ENCODE measurements around the gene FAM83C. TPM values are rescaled to one million over a fixed set of nuclear protein-coding genes. Genes with fewer than 3 reads are reported as not detected.
"Not testable (repeated sequence)": the region's sequence is repeated elsewhere in the genome, so short reads cannot be mapped to it uniquely, and the experiment has no call there.

FAM83C gene
- polyA plus RNA-seq, 1 donor = not detected

DNA sequence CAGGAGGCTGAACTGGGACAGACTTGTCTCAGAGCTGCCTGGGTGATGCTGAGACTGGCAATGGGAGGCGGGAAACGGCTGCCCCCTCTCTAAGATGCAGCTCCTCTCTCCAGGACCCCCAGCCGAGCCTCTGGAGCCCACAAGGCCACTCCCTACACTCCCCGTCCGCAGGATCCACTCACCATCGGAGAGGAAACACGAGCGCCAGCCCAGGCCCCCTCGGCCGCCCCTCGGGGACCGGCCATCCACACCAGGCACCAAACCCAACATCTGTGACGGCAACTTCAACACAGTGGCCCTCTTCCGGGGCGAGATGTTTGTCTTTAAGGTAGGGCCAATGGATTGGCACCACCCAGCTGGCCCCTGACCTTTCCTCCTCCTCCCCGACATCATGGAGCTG, 25.1 kb downstream of the FAM83C start:
- no peak for DNase-seq (ENCODE audit: low read depth)

DNA sequence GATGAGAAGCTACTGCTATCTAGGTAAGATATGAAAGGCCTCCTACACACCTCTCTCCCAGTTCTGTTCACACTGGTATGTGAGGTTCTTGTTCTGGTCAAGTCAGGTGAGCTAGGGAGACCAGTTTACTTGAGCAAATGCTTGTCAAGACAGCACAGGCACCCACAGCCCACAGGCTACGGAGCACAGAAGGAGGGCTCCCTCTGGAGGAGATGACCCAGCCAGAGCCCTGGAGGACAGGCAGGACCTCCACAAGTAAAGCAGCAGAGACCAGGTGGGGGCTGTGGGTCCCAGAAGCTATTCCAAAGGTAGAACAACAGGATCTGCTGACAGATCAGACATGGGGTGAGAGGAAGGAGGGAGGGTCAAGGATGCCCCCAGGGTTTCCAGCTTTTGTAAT, 27.5 kb downstream of the FAM83C start:
- DNase-seq (ENCODE audit: low read depth) = no peak

DNA sequence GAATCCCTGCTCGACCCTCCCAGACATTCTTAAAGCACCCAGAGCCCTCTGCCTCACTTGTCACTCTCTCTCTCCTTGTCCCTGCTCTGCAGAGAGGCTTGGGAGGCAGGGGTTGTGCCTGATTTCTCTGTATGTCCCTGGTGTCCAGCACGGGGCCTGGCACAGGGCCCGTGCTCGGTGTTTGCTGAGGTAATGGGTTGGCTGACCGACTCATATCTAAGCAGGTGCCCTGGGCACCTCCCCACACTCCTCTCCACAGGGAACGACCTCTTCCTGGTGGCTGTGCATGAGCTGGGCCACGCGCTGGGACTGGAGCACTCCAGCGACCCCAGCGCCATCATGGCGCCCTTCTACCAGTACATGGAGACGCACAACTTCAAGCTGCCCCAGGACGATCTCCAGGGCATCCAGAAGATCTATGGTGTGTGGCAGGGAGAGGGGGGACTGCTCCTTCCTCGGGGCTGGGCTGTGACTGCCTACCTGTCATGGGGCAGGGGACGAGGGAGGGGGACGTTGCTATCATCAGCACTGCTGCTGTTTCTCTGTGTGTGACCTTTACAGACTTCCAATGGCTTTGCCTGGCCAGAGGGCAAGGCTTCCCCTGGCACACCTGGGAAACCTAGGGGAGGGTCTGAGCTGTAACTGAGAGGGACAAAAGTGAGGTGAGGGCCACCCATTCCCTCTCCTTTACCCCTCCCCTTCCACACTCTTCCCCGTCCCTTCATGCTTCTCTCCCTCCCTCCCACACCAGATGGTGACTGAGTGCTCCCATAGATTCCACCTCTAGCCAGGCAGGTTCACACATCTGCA, 28.5 kb downstream of the FAM83C start:
- no peak for DNase-seq (ENCODE audit: low read depth)

DNA sequence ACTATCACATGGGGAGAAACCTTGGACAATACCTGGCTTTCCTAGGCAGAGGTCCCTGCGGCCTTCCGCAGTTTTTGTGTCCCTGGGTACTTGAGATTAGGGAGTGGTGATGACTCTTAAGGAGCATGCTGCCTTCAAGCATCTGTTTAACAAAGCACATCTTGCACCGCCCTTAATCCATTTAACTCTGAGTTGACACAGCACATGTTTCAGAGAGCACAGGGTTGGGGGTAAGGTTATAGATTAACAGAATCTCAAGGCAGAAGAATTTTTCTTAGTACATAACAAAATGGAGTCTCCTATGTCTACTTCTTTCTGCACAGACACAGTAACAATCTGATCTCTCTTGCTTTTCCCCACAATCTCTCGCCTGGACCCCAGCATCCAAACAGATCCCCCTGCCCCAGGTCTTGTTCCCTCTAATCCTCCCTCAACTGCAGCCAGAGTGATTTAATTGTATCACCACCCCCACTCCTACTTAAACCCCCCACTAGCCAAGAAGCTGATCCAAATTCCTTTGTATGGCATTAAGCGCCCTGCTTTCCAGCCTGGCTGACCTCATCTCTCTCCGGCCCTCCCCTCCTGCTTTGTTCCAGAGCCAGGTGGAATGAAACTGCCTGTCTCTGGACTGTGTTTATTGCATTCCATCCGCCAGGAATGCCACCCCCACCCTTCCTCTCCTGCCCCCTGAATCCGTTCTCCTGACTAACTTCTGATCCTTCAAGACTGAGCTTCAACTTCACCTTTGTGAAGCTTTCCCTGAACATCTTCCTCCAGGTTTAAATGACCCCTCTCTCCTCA, 29.3 kb downstream of the FAM83C start:
- DNase-seq (ENCODE audit: low read depth) = not testable (repeated sequence)

DNA sequence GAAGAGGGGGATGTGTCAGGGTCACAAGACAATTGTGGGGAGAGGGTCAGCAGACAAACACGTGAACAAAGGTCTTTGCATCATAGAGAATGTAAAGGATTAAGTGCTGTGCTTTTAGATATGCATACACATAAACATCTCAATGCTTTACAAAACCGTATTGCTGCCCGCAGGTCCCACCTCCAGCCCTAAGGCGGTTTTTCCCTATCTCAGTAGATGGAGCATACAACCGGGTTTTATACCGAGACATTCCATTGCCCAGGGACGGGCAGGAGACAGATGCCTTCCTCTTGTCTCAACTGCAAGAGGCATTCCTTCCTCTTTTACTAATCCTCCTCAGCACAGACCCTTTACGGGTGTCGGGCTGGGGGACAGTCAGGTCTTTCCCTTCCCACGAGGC, 29.9 kb downstream of the FAM83C start:
- DNase-seq (ENCODE audit: low read depth) = not testable (repeated sequence)

DNA sequence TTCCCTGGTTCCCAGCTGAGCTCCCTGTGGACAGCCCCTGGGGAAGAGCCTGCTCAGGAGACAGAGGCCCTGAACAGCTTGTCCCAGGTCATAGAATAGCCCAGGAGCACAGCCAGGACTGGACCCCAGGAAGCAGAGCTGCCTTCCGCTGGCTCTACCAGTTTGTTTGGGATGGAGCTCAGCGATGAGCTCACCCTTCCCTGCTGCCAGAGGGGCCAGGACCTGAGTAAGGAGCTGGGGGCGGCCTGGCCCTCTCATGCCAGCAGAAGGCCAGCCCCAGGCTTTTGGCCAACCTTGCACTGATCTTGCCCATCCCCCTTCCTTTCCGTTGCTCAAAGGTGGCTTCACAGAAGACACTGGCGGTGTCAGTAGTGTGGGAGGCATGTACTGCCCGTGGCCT, 31.8 kb downstream of the FAM83C start:
- no peak for DNase-seq (ENCODE audit: low read depth)

DNA sequence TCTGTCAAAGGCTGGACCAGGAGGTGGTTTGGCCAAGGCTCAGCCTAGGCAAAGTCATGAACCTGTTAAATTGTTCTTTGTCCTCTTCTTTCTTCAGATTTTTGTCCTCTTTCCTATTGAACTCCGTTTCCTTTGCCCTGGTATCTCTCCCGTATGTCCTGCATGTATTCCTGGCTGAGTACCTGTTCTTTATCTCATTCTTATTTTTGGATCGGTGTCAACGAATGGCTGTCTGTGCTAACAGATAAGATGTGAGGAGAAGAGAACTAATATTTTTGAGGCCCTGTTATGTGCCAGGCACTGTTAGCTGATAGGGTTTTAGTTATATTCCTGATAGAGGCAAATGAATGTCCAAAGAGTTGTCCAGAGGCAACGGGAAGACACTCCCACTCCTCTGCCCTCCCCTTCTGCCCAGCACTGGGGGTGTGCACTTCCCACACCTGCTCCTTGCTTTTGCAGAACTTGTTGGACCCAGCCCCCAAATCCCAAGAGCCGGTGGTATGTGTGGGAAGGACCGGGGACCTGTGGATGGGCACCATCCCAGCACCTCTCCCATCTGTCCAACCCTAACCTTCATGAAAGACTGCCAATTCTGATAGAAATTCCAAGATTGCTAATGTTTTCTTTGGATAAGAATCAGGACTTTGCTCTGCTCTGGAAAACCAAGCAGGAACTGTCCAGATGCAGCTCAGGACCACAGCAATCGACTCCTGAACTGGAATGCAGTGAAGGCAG, 34.9 kb downstream of the FAM83C start:
- no peak for DNase-seq (ENCODE audit: low read depth)

DNA sequence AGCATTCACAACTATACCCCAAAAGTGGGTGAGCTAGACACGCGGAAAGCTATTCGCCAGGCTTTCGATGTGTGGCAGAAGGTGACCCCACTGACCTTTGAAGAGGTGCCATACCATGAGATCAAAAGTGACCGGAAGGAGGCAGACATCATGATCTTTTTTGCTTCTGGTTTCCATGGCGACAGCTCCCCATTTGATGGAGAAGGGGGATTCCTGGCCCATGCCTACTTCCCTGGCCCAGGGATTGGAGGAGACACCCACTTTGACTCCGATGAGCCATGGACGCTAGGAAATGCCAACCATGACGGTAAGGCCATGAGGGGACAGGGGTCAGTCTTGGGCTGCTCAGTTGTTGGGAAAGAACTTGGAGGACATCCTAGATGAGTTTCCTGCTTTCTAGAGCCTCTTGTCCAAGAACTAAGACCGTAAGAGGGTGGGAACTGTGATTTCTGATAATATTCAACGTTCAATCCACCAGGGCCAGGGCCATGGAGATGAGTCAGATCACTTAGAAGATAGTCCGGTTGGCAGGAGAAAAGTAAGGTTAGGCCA, 37.7 kb downstream of the FAM83C start:
- DNase-seq (ENCODE audit: low read depth) = no peak

DNA sequence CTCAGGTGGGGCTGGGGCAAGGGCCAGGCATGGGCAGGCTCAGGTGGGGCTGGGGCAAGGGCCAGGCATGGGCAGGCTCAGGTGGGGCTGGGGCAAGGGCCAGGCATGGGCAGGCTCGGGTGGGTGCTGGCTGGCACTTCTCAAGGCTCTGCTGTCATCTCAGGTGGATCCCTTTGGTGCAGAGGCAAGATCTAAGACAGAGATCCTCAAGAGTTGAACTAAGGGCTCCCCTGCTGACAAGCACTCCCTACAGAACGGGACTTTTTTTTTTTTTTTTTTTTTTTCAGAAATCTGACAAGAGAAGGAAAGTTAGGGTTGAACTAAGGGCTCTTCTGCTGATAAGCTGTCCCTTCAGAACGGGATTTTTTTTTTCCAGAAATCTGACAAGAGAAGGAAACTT, 39.2 kb downstream of the FAM83C start:
- DNase-seq (ENCODE audit: low read depth) = no peak

DNA sequence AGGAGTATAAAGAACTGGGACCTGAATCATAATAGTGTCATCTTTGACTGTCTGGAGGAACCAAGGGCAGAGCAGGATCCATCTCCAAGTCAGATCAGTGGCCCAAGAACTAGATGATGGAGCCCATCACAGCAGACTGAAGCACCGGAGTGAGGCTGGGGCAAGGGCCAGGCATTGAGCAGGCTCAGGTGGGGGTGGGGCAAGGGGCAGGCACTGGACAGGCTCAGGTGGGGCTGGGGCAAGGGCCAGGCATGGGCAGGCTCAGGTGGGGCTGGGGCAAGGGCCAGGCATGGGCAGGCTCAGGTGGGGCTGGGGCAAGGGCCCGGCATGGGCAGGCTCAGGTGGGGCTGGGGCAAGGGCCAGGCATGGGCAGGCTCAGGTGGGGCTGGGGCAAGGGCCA, 39.6 kb downstream of the FAM83C start:
- DNase-seq (ENCODE audit: low read depth) = not testable (repeated sequence)

DNA sequence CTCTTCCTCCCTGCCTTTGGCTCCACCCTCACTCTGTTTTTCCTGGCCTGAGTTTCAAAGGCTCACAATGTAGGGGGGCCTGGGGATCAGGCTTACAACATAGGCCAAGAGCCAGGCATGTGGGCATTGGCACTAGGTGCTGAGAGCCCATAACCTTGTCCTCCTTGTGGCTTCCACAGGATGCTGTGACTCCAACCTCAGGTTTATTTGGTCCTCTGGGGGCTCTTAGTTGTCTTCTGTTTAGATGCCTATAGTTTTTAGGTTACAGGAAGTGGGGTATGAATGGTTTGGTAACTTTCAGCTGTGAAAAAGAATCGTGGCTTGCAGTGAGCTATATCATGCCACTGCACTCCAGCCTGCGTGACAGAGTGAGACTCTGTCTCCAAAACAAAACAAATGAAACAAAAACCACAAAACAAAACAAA, 40.2 kb downstream of the FAM83C start:
- DNase-seq (ENCODE audit: low read depth) = no peak

DNA sequence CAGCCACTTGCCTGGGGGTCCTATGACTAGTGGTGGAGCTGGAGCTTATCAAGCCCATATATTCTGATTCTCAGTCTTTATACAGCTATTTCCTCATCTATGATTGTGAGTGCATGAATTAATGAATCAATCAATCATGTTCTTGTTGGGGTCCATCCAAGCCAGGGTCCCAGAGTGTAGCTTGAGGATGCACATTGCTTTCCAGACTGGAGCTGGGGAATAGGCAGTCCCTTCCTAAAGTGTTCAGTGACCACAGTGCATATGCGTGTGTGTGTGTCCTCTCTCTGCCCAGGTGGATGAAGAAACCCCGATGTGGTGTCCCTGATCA, 40.6 kb downstream of the FAM83C start:
- DNase-seq (ENCODE audit: low read depth) = no peak

DNA sequence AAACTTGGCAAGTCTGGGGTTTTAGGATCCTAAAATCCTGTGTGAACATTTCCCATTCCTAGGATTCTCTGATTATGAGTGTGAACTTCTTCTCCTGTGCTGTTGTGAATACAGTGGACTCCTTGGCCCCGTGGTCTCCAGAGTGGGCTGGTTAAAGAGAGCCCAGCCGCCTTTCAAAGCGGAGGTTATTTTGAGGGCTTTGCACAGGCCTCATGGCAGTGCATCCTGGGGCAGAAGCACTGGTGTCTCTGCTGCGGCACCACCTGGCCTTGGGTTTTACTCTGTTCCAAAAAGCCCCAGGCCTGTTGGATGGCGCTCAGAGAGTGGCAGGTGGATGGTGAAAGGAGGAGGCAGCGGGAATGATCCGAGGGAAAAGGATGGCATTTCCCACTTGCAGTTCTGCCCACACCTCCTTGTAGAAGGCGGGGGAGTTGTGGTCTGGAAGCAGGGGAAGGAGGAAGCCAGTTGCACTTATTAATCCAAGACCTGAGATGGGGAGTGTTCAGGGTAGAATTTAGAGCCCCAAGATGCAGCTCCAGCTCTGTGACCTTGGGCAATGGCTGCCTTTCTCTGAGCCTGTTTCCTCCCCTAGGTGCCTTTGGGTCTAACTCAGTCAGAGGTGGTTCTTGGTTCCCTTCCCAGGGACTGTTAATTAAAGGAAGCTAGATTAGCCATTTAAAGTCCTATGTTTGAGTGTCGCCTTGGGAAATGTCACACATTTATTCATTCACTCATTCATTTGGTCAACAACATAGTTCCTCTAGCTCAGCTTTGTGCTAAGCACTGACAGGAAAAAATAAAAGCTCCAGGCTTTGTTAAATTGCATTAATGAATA, 43.4 kb downstream of the FAM83C start:
- DNase-seq (ENCODE audit: low read depth) = no peak

DNA sequence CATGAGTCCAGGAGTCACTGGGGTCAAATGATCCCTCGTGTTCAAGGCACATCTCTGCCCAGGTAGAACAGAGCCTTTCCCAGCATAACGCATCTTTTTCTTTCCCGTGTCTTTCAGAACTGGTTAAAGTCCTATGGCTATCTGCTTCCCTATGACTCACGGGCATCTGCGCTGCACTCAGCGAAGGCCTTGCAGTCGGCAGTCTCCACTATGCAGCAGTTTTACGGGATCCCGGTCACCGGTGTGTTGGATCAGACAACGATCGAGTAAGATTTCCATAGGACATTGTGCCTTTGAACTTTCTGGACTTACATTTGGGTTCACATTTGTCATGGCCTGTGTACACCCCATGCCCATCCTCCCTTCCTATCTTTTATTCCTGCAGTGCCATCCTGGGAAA, 45.5 kb downstream of the FAM83C start:
- no peak for DNase-seq (ENCODE audit: low read depth)

DNA sequence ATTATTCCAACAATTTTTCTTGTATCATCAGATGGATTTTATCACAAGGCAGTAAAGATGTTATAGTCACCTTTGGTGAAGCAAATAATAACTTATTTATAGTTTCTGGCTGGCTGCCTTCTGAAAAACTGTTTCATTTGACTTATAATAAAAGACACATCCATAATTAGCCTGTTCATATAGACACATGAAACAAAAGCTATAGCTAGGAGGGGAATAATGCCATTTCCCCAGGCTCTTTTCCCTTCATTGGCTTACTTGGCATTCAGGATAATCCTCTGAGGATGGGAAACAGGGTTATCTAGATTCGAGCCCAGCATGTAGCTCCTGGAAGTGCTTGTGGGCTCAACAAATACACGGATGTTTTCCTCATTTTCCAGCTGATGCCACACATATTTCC, 48.2 kb downstream of the FAM83C start:
- DNase-seq (ENCODE audit: low read depth) = no peak

DNA sequence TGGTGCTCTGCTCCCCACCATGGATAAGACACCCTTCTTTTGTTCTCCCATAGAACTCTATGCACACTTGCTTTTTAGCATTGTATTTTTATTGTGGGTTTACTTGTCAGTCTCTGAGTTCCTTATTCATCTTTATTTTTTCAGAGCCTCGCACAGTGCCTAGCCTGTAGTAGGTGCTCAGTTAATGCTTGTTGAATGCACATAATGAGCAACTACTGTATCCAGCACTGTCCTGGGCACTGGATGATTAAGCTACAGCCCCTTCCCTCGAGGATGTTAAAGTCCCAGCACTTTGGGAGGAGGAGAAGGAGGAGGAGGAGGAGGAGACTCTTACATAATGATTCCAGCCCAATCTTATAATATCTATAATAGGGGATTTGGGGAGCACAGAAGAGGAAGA, 48.9 kb downstream of the FAM83C start:
- DNase-seq (ENCODE audit: low read depth) = no peak

DNA sequence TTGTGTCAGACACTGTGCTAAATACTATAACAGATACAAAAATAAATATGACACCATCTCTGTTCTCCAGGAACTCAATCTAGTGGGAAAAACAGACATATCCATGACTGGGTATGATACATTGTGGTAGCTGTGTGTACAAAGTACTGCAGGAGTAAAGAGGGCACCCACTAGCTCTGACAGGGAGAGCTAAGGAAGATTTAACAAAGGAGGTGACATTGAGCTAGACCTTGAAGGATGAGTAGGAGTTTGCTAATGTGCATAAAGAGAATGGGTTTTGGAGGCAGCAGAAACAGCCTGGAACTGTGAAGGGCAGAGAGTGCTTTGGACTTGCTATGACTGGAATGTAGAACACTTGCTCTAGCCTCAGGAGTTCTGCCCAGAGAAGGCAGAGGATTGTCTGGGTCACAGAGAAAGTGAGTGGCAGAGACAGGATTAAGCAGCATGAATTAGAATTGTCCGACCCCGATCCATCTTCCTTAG, 51.4 kb downstream of the FAM83C start:
- DNase-seq (ENCODE audit: low read depth) = no peak

DNA sequence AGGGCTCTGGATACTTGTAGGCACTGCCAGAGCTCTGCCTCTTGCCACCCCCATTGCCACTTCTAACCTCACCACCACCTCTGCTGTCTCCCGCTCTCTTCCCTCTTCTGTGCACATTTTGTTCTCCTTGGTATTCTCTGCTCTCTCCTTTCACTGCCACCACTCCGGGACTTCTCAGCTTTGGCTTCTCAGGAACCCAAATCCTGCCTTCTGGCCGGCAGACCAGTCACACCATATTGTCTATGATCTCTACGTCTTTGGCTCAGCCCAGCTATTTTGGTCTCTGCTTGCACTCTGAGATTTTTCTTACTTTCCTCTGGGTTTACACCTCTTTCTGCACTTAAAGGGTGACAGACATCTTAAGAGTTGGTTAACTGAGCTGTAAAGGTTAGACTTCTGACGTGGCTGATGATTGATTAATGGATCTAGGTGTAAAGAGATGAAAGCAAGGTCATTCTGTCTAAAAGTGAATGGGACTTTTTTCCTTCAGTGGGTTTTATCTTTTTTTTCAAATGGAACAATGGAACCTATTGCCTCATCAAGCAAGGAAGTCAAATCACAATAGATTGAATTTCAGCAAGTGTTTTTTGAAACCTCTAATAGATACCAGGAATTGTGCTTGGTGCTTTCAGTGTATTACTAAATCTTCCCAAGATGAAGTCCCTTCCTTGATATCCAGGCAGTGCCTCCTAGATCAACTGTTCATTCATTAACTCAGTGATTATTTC, 52.0 kb downstream of the FAM83C start:
- DNase-seq (ENCODE audit: low read depth) = no peak

DNA sequence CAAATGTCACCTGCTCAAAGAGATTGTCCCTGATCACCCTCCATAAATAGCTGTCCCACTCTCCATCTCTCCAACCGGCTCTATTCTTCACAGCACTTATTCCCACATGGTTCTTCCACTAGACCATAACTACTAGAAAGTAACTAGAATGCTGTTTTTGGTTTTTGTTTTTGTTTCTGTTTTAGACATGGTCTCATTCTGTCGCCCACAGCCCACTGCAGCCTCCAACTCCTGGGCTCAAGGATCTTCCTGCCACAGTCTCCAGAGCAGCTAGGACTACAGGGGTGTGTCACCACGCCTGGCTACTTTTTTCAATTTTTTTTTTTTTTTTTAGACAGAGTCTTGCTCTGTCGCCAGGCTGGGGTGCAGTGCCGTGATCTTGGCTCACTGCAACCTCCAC, 53.5 kb downstream of the FAM83C start:
- DNase-seq (ENCODE audit: low read depth) = no peak

DNA sequence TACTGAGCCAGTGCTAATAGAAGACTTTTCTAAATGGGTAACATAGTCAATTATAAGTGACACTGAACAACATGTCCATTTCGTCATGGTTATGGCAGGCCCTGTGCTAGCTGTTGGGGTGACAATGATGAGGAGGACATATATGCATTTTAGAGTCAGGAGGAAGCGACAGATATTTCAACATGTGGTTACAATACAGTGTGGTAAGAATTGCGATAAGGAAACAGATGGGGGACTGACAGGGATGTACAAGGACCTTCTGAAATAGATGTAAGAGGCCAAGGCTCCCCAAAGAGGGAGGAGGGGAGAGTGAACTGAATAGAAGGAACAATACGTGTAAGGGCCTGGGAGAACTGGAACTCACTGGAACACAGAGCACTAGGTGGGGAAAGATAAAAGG, 54.1 kb downstream of the FAM83C start:
- no peak for DNase-seq (ENCODE audit: low read depth)

DNA sequence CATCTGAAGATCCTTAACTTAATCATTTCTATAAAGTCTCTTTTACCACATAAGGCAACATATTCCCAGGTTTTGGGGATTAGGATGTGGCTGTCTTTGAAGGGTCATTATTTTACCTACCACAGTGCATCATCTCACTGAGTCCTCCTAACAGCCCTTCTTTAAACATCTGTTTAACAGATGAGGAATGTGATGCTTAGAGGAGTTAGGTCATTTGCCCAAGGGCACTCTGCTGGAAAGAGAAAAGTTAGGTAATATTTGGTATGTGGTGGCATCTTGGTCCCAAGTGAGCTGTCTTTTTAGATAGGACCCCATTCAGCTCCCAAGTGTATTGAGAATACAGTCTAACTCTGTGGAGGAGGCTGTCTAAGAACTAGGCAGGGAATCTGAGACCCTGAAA, 54.7 kb downstream of the FAM83C start:
- no peak for DNase-seq (ENCODE audit: low read depth)

Measured in forelimb muscle (tissue), 1 donor.